Measurements from ENCODE around the gene PRDM16. TPM values are rescaled to one million over a fixed set of nuclear protein-coding genes. Genes with fewer than 3 reads are reported as not detected.

Gene PRDM16
- polyA plus RNA-seq, 3 donors, result not detected

GRCh38 chr1:3420218-3420951, 351.4 kb downstream of the PRDM16 start:
- H2AFZ ChIP-seq (ENCODE audit: insufficient read depth, low read depth, low read length, poor library complexity, severe bottlenecking), result no peak overlapping the region
- H3K79me2 ChIP-seq (ENCODE audit: insufficient read depth, low read length), result no peaks in the 10 kb centered on the region
- DNase-seq, result no peak
- no peaks in the 10 kb centered on the region for H3K4me1 ChIP-seq (ENCODE audit: control insufficient read depth in 1 of 2, insufficient read depth in 2 of 2, low read length in 2 of 2)
- no peaks in the 10 kb centered on the region for H3K36me3 Mint-ChIP-seq
- peaks cover 9 to 16% (median 13%) of the 10 kb centered on the region in 3 donors for H3K27me3 Mint-ChIP-seq (ENCODE audit: low read depth in 3 of 3)
- no peaks in the 10 kb centered on the region for H4K20me1 ChIP-seq (ENCODE audit: insufficient read depth, low read length)
- no peak for TF ChIP-seq CTCF (IDR thresholded peaks at IDR 0.05)
- no peak overlapping the region for H3K4me3 Mint-ChIP-seq
- intact Hi-C loops (cut with micrococcal nuclease), result loop anchor here in 1 of 2 donors (5.0 kb wide), 1 partner anchor 413 kb away; no protein-coding TSS in a partner anchor
- peaks cover 4 to 16% (median 10%) of the 10 kb centered on the region in 7 donors for H3K9me3 Mint-ChIP-seq
- peak overlapping the region in 1 of 7 donors; percentile 13 for H3K27ac Mint-ChIP-seq
- no peak overlapping the region for H3K4me3 ChIP-seq (replicated peaks in 1 of 3; ENCODE audit: low read depth in 2 of 3, low read length in 3 of 3)
- H3K27me3 ChIP-seq (ENCODE audit: control insufficient read depth in 2 of 2, insufficient read depth in 2 of 2, low read length in 2 of 2), result peaks cover 0 to 2% of the 10 kb centered on the region in 2 donors
- 92% methylated on average over 22 of the region's 23 CpGs for WGBS (ENCODE audit: insufficient coverage)
- H3K27ac ChIP-seq (ENCODE audit: low read depth in 1 of 2, low read length in 2 of 2), result no peak overlapping the region
- no peak overlapping the region for H3K4me2 ChIP-seq (replicated peaks; ENCODE audit: extremely low read depth, low read length, poor library complexity, severe bottlenecking)
- H3K9me3 ChIP-seq (replicated peaks in 1 of 2; ENCODE audit: control insufficient read depth in 1 of 2, insufficient read depth in 1 of 2, low read length in 2 of 2), result peaks cover 8 to 15% of the 10 kb centered on the region in 2 donors
- H3K36me3 ChIP-seq (replicated peaks in 1 of 2; ENCODE audit: control insufficient read depth in 1 of 2, insufficient read depth in 2 of 2, low read length in 2 of 2), result no peaks in the 10 kb centered on the region
- H3K9ac ChIP-seq (ENCODE audit: insufficient read depth, low read length, poor library complexity, severe bottlenecking), result no peak overlapping the region
- no peaks in the 10 kb centered on the region for H3K4me1 Mint-ChIP-seq

DNA sequence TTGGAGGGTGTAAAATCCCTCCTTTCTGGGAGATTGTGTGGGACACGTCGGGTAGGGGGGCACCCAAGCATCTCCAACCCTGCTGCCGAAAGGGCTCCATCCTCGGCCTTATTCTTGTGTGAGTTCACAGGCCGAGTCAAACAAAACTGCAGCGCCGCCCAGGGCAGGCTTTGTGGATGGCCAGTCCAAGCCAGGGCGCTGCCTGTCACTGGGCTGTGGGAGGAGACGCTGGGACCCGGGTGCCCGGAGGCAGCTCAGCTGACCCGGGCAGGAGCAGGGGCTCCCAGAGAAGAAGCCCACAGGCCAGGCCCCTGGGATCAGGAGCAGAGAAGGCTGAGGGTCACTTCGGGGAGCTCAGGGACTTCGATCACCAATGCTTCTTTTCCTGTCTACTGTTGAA, 353.6 kb downstream of the PRDM16 start:
- peaks cover 0 to 1% of the 10 kb centered on the region in 2 donors for H3K9me3 ChIP-seq (replicated peaks in 1 of 2; ENCODE audit: control insufficient read depth in 1 of 2, insufficient read depth in 1 of 2, low read length in 2 of 2)
- intact Hi-C loops (cut with micrococcal nuclease), result loop anchor here in 1 of 2 donors (5.0 kb wide), 1 partner anchor 415 kb away; no protein-coding TSS in a partner anchor
- H2AFZ ChIP-seq (ENCODE audit: insufficient read depth, low read depth, low read length, poor library complexity, severe bottlenecking), result no peak overlapping the region
- H3K36me3 Mint-ChIP-seq, result no peaks in the 10 kb centered on the region
- no peak overlapping the region for H3K27ac ChIP-seq (ENCODE audit: low read depth in 1 of 2, low read length in 2 of 2)
- TF ChIP-seq CTCF (IDR thresholded peaks at IDR 0.05), result no peak
- H3K4me2 ChIP-seq (replicated peaks; ENCODE audit: extremely low read depth, low read length, poor library complexity, severe bottlenecking), result no peak overlapping the region
- H3K27ac Mint-ChIP-seq, result no peak overlapping the region
- no peaks in the 10 kb centered on the region for H3K36me3 ChIP-seq (replicated peaks in 1 of 2; ENCODE audit: control insufficient read depth in 1 of 2, insufficient read depth in 2 of 2, low read length in 2 of 2)
- no peak overlapping the region for H3K9ac ChIP-seq (ENCODE audit: insufficient read depth, low read length, poor library complexity, severe bottlenecking)
- no peak overlapping the region for H3K4me3 Mint-ChIP-seq
- peaks cover 0 to 13% (median under 1%) of the 10 kb centered on the region in 7 donors for H3K9me3 Mint-ChIP-seq
- no peaks in the 10 kb centered on the region for H4K20me1 ChIP-seq (ENCODE audit: insufficient read depth, low read length)
- no peaks in the 10 kb centered on the region for H3K79me2 ChIP-seq (ENCODE audit: insufficient read depth, low read length)
- peaks cover 0 to 2% of the 10 kb centered on the region in 2 donors for H3K27me3 ChIP-seq (ENCODE audit: control insufficient read depth in 2 of 2, insufficient read depth in 2 of 2, low read length in 2 of 2)
- peaks cover 8 to 16% (median 13%) of the 10 kb centered on the region in 3 donors for H3K27me3 Mint-ChIP-seq (ENCODE audit: low read depth in 3 of 3)
- H3K4me3 ChIP-seq (replicated peaks in 1 of 3; ENCODE audit: low read depth in 2 of 3, low read length in 3 of 3), result no peak overlapping the region
- no peak for DNase-seq
- no peaks in the 10 kb centered on the region for H3K4me1 ChIP-seq (ENCODE audit: control insufficient read depth in 1 of 2, insufficient read depth in 2 of 2, low read length in 2 of 2)
- no peaks in the 10 kb centered on the region for H3K4me1 Mint-ChIP-seq
- 93% methylated on average over 13 of the region's 14 CpGs for WGBS (ENCODE audit: insufficient coverage)

Measured in CD14-positive monocyte (primary cell).